ENCODE data around the gene AGBL4.

AGBL4 gene

DNA sequence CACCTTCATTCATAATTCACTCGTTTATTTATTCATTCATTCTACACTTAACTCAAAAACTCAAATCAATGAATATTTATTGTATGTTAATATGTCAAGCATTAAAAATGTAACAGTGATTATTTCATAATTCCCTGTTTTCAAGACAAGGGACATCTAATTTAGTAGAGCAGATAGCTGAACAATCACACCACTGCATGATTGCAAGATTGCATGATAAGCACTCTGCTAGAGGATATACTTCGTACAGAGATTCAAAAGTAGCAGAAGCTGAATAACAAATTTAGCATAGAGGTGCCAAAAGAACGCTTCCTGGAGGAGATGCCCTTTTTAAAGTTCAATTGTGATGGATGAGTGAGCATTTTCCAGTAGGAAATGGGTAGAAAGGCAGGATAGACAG is 1056.4 kb downstream of the AGBL4 start:
- TF ChIP-seq, protein P1, sequence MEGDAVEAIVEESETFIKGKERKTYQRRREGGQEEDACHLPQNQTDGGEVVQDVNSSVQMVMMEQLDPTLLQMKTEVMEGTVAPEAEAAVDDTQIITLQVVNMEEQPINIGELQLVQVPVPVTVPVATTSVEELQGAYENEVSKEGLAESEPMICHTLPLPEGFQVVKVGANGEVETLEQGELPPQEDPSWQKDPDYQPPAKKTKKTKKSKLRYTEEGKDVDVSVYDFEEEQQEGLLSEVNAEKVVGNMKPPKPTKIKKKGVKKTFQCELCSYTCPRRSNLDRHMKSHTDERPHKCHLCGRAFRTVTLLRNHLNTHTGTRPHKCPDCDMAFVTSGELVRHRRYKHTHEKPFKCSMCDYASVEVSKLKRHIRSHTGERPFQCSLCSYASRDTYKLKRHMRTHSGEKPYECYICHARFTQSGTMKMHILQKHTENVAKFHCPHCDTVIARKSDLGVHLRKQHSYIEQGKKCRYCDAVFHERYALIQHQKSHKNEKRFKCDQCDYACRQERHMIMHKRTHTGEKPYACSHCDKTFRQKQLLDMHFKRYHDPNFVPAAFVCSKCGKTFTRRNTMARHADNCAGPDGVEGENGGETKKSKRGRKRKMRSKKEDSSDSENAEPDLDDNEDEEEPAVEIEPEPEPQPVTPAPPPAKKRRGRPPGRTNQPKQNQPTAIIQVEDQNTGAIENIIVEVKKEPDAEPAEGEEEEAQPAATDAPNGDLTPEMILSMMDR (conservative IDR thresholded peaks at IDR 0.05; ENCODE audit: low read length) = no peak
- H3K4me3 ChIP-seq (ENCODE audit: low read length) = no peak overlapping the region
- DNase-seq (ENCODE audit: low read depth) = no peak

DNA sequence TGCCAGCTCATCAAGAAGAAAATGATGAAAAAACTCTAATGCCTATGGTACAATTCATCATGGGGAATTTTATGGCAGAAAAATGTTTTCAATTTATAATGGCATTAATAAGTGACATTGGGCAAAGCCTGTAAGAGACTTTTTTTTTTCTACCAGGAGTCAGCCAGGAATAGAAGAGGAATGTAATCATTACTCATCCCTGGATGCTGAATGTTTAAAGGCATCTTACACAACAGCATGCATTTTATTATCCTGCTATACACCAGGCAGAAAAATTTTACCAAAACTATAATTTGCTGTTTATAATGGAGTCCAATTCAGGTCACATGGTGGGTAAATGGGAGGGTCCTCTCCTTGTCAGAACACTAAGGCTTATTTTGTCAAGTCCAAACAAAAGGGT is 1057.2 kb downstream of the AGBL4 start:
- H3K4me3 ChIP-seq (ENCODE audit: low read length) = no peak overlapping the region
- DNase-seq (ENCODE audit: low read depth) = peak; percentile 85
- TF ChIP-seq, protein P1 (conservative IDR thresholded peaks at IDR 0.05; ENCODE audit: low read length) = no peak

DNA sequence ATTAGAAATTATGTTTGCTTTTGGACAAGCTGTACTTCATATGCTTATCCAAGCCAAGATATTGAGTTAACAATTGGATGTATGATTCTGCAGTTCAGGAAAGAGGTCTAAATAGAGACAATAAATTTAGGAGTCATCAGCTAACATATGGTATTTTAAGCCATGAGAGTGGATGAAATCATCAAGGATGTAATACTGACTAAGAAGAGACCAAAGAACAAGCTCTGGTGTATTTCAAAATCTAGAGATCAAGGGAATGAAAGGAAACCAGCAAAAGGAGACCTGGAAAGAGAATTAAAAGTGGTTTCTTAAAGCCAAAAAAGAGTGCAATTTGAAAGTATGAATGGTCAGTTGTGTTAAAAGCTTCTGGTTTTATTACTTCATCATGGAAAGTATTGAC is 1063.4 kb downstream of the AGBL4 start:
- H3K4me3 ChIP-seq (ENCODE audit: low read length) = no peak overlapping the region
- TF ChIP-seq, protein P1 (conservative IDR thresholded peaks at IDR 0.05; ENCODE audit: low read length) = no peak
- DNase-seq (ENCODE audit: low read depth) = peak; percentile 38

DNA sequence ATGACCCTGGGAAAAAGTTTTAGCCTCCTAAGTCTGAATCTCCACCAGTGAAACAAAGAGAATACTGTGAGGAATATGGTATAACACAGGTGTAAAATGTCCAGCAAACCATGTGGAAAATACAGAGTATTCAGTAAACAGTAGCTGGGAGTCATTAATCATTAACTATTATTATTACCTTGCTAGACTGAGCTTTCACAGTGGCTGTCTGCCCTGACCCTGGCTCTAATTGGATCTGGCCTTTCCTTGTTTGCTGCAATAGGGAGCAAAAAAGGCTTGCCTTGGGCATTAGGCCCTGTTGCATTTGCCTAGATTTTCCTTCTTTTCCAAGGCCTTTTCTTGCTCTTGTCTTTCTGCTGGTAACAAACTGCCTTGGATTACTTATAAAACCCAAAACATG is 1068.0 kb downstream of the AGBL4 start:
- H3K4me3 ChIP-seq (ENCODE audit: low read length) = no peak overlapping the region
- TF ChIP-seq, protein P1 (conservative IDR thresholded peaks at IDR 0.05; ENCODE audit: low read length) = no peak
- no peak for DNase-seq (ENCODE audit: low read depth)

DNA sequence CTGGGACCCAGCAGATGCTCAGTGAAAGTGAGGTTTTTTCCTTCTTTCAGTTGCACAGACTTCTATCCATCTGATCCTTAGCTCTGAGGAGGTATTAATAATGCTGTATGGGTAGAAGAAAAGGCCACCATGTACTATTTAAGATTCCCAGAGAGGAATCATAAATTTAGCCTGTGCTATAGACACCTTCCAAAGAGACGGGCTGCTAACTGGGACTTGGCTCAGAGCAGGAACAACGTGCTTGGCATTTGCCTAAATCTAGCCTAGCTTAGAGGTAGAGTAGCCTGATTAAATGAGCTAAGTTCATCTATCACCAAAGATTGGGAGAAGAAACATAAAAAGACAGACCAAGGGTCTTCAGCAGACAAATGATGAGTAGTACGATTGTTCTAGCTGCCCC is 1070.1 kb downstream of the AGBL4 start:
- TF ChIP-seq, protein P1 (conservative IDR thresholded peaks at IDR 0.05; ENCODE audit: low read length) = no peak
- DNase-seq (ENCODE audit: low read depth) = no peak
- H3K4me3 ChIP-seq (ENCODE audit: low read length) = no peak overlapping the region

DNA sequence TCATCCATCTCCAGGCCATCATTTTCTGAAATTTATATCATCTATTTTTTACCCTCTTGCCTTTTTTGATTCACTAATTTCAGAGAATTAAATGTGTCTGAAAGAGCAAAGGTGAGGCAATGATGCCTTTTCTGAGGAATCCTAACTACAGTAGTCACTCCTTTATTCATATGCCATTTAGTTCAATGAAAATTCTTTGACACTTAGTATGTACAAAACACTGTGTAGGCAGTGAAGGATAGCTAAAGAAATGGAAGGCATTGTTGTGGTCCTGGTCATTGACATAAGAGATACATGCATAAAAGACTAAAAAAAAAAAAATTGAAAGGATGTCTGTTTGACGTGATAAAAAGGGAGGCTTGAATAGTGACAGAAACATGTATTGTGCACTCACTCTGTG is 1075.2 kb downstream of the AGBL4 start:
- H3K4me3 ChIP-seq (ENCODE audit: low read length) = no peak overlapping the region
- TF ChIP-seq, protein P1 (conservative IDR thresholded peaks at IDR 0.05; ENCODE audit: low read length) = no peak
- peak; percentile 43 for DNase-seq (ENCODE audit: low read depth)

DNA sequence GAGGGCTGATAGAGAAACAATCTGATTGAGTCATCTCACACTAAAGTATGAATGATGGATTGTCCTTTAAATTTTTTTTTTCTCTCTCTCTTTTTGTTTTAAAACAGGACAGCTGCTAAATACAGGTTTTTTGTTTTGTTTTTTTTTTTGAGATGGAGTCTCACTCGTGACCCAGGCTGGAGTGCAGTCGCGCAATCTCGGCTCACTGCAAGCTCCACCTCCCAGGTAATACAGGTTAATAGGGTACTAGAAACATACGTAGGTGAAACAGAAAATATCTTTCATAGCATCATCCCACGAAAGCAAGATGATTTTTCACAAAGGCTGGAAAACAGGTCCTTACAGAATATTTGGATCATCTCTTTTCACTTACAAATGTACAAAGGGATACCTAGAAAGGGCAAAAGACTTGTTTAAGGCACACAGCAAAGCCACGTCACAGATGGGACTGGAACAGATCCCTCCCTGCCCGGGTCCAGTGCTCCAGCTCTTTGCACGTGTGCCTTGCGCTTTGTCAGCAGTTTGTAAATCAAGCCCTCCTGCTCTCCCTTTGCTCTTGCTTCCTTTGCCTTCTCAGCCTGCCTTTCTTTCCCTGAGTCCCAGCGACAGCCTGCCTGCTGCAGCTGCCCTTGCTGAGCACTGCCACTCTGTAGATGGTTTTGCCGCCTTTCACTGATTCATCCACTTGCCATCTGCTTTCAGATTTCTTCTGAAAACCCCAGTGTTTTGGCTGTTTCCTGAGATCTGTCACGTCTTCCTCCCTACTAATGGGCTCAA is 1075.8 kb downstream of the AGBL4 start:
- H3K4me3 ChIP-seq (ENCODE audit: low read length) = no peak overlapping the region
- peak; percentile 68 for DNase-seq (ENCODE audit: low read depth)
- TF ChIP-seq, protein P1 (conservative IDR thresholded peaks at IDR 0.05; ENCODE audit: low read length) = no peak
